Dedifferentiated amniotic fluid mesenchymal stem cell (primary cell): ENCODE data around the gene RPUSD3.
"Not testable (repeated sequence)": the region's sequence is repeated elsewhere in the genome, so short reads cannot be mapped to it uniquely, and the experiment has no call there.

ENCODE experiments used
- DNase-seq: peaks from one replicate; pipeline ENCODE4 v3.0.0-alpha.2; 2016; ENCODE audit errors: extremely low spot score

Gene RPUSD3

GRCh38 chr3:9865125-9865637 is 21.4 kb upstream of the RPUSD3 start:
- DNase-seq, result not testable (repeated sequence)

- peak; percentile 46 for DNase-seq
These were observed 20.6 kb upstream of the RPUSD3 start for GRCh38 chr3:9864200-9864927.

GRCh38 chr3:9863058-9863772 is 19.4 kb upstream of the RPUSD3 start:
- no peak for DNase-seq

DNA sequence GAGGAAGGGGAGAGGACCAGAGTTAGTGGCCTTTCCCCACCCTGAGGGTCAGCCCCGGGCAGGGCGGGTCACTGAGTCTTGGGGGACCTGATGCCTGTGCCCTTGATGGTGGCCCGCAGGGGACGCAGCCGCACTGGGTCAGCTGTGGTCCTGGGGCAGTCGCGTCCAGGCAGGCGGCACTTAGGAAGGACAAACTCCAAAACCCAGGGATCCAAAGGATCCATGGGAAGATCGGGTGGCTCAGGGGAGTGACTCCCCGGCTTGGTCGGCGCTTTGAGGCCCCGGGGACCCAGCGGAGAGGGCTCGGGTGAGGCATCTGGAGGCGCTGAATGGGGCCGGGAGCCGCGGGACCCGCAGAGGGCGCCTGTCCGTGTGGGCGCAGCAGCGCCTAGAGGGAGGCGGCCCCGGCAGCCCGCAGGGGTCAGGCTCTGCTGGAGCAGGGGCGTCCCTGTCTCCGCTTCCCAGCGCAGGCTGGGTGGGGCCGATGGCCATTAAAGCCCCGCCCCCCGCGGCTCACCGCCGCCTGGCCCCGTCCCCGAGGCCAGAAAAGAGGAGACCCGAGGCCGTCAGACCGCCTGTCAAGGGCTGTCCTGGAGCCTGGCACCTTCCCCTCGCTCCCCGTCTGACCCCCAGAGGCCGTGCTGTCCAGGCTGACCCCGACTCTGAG is 18.7 kb upstream of the RPUSD3 start:
- no peak for DNase-seq

DNA sequence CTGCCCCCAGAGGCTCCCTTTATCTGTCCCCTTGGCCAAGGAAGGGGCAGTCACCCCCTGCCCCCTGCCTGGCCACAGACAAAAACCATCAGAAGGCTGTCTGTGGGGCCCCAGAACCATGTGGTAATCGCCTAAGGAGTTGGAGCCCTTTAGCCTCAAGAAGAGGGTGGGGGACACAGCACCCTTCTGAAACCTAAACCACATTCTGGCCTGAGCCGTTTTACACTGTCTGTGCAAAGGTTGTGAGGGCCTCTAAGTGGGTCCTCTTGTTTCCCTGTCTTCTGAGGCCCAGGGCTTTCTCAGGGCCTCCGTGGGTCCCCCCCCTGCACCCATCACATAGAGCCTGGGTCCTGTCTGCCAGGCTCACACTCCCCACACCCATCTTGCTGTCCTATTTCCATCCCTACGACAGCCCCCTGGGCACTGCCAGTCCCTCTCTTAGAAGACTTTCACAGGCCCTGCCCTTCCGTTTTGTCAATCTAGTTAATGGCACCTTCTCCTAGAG is 17.9 kb upstream of the RPUSD3 start:
- no peak for DNase-seq

DNA sequence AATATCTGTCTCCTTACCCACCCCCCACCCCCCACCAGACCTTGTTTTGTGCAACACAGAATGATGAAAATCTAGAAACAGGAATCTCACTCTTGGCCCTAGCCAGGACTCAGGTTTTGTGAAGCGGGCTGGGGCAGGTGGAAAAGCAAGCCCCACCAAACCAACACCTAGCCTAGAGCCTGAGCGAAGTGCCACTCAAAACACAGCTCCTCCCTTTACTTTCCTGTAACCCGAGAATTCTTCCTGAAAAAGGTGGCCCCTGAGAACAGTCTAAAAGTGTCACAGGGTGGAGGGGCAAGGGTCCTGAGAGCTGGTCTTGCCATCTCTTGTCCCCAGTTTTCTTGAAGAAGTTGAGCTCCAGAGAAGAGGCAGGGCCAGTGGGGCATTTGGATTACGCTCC is 17.4 kb upstream of the RPUSD3 start:
- no peak for DNase-seq

GRCh38 chr3:9859530-9860025 is 15.8 kb upstream of the RPUSD3 start:
- DNase-seq, result no peak

GRCh38 chr3:9855594-9855993 is 11.8 kb upstream of the RPUSD3 start:
- no peak for DNase-seq

DNA sequence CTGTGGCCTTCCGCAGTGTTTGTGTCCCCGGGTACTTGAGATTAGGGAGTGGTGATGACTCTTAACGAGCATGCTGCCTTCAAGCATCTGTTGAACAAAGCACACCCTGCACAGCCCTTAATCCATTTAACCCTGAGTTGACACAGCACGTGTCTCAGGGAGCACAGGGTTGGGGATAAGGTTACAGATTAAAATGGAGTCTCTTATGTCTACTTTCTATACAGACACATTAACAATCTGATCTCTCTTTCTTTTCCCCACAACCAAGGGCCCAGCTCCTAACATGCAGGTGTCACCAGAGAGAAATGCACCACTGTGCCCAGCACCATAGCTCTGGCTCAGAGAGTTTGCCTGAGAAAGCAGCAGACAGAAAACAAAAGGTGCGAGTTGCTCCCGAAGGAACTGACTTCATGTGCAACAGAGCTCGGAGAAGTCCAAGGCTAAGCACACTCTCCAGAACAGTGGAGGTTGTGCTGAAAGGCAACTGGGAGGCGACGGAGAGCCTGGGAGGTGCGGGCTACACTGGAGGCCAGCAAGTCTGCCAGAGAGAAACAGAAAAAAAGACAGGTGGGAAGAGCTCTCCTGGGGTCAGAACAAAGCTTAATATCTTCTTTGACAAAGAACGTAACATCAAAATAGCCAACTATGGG is 10.6 kb upstream of the RPUSD3 start:
- not testable (repeated sequence) for DNase-seq

DNA sequence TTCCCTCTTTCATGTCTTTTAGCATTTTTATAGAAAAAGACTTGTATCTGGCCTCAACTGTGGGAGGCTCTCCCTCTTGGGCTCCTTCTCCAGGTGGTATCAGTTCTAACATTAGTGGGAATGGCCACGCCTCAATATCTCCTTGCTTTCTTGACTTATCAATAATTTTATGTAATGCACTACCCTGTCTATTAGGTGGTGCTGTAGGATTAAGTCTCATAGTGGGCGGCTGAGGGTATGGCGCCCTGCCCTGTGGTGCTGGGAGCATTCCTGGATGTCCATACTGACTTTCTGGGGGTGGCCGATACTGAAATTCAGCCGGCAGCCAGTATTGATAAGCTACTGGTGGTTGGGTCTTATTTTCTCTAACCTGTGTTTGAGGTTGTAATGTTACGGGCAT is 8.7 kb upstream of the RPUSD3 start:
- no peak for DNase-seq

DNA sequence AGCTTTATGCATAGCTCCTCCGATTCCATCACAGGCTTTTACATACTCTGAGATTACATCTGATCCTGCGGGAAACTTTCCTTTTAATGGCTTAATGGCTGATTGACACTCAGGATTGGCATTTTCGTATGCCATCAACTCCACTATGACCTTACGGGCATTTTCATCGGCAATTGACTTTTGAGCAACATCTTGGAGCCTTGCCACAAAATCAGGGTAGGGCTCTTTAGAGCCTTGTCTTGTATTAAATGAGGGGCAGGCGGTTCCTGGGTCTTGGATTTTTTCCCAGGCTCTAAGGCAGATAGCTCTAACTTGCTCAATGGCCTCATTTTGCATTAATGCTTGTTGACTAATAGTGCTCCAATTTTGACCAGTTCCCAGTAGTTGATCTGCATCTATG is 8.1 kb upstream of the RPUSD3 start:
- not testable (repeated sequence) for DNase-seq

DNA sequence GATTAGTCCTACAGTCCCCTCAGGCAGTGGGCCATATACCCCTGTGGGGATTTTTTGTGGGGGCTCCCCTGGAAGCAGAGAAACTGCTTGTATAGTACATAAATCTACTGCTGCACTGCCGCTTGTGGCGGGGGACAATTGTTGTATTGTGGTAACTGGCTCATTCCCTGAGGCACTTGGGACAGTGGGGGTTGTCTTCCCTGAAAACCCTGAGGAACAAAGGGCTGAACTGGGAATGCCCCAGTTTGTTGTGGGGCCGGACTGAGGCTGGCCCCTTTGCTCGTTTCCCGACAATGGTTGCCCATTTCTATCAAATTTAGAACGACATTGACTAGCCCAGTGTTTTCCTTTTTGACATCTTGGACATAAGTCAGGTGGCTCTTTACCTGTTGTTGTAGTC is 7.6 kb upstream of the RPUSD3 start:
- not testable (repeated sequence) for DNase-seq

DNA sequence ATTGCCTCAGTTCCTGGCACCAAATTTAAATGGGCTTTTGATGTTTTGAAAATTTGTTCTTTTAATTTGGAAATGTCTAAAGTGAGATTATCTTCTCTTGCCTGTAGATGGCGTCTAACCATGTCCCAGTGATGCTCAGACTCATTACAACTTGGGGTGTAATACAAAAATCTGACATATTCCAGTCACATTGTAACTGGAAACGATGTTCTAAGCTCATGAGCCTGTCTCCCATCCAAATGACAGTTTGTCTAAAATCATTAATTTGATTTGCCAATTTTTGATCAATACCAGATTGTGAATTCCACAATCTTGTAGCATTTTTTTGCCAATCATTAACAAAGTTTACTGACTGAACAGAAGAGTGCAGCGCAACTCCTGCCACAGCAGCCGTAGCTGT is 5.1 kb upstream of the RPUSD3 start:
- DNase-seq, result peak; percentile 44

DNA sequence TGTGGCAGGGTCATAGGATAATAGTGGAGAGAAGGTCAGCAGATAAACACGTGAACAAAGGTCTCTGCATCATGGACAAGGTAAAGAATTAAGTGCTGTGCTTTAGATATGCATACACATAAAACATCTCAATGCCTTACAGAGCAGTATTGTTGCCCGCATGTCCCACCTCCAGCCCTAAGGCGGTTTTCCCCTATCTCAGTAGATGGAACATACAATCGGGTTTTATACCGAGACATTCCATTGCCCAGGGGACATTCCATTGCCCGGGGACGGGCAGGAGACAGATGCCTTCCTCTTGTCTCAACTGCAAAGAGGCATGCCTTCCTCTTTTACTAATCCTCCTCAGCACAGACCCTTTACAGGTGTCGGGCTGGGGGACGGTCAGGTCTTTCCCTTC is 4.1 kb upstream of the RPUSD3 start:
- not testable (repeated sequence) for DNase-seq

DNA sequence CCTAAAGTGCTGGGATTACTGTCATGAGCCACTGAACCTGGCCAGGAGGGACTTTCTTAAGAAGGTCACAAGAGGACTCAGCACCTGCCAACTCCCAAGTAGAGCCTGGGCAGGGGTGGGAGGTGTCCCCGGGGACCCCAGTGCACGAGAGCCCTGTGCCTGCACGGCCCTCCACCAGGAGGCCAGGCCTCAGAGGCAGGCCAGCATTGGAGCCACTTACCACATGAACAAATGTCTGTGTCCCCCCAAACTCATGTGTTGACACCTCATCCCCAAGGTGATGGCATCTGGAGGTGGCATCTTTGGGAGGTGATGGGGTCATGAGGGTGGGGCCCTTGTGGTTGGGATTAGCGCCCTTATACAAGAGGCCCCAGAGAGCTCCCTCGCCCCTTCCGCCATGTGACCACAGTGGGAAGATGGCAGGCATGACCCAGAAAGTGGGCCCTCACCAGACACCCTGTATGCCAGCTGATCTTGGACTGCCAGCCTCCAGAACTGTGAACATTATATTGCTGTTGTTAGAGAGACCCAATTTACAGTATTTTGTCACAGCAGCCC is 3.2 kb upstream of the RPUSD3 start:
- no peak for DNase-seq

GRCh38 chr3:9846231-9846630 is 2.4 kb upstream of the RPUSD3 start:
- no peak for DNase-seq

- DNase-seq, result no peak
These were observed 2.8 kb downstream of the RPUSD3 start for GRCh38 chr3:9841015-9841414.

DNA sequence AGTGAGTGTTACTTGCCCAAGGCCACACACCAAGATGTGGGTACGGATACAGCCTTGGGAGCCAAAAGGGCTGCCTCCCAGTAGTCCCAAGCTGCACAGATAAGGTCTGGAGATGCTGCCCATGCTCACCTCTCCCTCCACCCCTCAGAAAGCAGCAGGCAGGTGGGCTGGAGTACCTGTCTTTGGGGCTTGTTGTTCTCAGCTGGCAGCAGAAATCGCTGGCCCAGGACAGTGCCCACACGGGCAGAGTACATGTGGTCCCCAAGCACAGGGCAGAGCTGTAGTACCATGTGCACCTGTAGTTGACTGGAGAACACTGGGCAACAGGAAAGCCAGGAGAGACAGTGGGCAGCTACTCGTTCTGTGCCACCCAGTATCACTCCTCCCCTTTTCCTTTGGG is 5.0 kb downstream of the RPUSD3 start:
- DNase-seq, result no peak

DNA sequence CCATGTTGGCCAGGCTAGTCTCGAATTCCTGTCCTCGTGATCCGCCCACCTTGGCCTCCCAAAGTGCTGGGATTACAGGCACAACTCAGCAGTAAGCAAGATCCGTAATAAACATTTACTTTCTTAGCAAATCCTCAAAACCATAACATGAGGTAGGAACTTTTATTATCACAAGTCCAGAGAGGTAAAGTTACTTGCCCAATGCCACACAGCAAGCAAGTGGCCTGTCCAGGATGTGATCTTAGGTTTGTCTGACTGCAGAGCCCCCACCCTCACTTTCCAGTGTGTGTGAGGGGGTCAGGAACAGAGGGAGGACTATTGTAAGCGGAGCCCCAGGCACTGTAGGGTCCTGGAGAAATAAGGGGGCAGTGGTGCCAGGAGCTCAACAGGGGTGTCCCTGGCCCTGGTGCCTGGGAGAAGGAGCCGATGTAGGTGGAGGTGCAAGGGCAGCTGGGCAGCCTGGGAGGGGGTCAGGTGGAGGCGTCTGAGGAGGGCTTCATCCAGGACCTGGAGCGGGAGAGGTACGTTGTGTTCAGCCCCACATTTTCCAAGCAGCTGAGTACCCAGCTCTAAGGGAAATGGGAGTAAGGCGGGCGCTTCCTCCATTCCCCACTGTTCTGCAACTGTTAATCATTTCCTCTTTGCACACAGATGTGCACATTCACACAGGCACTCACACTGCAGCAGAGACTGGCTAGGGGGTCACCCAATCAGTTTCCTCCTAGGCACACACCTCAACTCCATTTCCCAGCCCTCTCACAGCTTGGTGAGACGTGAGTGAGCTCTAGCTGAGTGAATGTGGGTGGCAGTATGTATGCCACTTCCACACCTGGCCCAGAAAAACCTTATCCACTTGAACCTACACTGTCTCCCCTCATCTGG is 5.9 kb downstream of the RPUSD3 start:
- no peak for DNase-seq
